SU-DHL-6 (cell line): Measurements from ENCODE around the gene MKX.

ENCODE experiments used
- H2AFZ ChIP-seq: fragments of 200-600 bp; sonication (generic); 2 replicates; pipeline ENCODE4 v1.6.1; 2014; ENCODE audit warnings: low read depth, mild to moderate bottlenecking, moderate library complexity, mixed read lengths, antibody characterized with exemption, low read length; ENCODE audit not compliant: severe bottlenecking
- H3F3A ChIP-seq: fragments of 200-600 bp; shearing (Covaris generic); 2 replicates; pipeline ENCODE4 v1.6.0; 2016; ENCODE audit warnings: antibody characterized with exemption, mild to moderate bottlenecking; ENCODE audit not compliant: insufficient read depth
- H3K27ac ChIP-seq: fragments of 200-600 bp; sonication (generic); 2 replicates; pipeline ENCODE4 v1.5.1; 2016; ENCODE audit warnings: low read depth, mild to moderate bottlenecking, low read length, moderate library complexity, mixed read lengths
- H3K27me3 ChIP-seq: fragments of 200-600 bp; sonication (generic), shearing (Covaris generic); 2 replicates; pipeline ENCODE4 v1.6.0; 2014; ENCODE audit warnings: mild to moderate bottlenecking, low read length
- H3K36me3 ChIP-seq: fragments of 200-600 bp; sonication (generic); 2 replicates; pipeline ENCODE4 v1.6.1; 2014; ENCODE audit warnings: mild to moderate bottlenecking, low read length, mixed read lengths
- H3K4me2 ChIP-seq: fragments of 300-600, 200-600 bp; shearing (Covaris generic), sonication (generic); 2 replicates; pipeline ENCODE4 v1.6.0; 2014; ENCODE audit warnings: low read length, low read depth, mild to moderate bottlenecking; ENCODE audit not compliant: poor library complexity, severe bottlenecking
- H3K4me3 ChIP-seq: fragments of 200-600 bp; sonication (generic); 2 replicates; pipeline ENCODE4 v1.5.1; 2014; ENCODE audit warnings: antibody characterized with exemption, low read length, mild to moderate bottlenecking, mixed read lengths; ENCODE audit not compliant: insufficient read depth, poor library complexity, severe bottlenecking
- H3K79me2 ChIP-seq: fragments of 200-600 bp; sonication (generic); 2 replicates; pipeline ENCODE4 v1.6.1; 2014; ENCODE audit warnings: mild to moderate bottlenecking, low read length, moderate library complexity; ENCODE audit not compliant: insufficient read depth
- H3K9ac ChIP-seq: fragments of 200-600 bp; sonication (generic); 2 replicates; pipeline ENCODE4 v1.7.0; 2014; ENCODE audit warnings: mild to moderate bottlenecking, low read length
- H3K9me2 ChIP-seq: fragments of 200-600 bp; sonication (generic); replicated peaks from 2 replicates; pipeline ENCODE4 v1.6.1; 2014; ENCODE audit warnings: low read length; ENCODE audit not compliant: insufficient read depth
- H3K9me3 ChIP-seq: fragments of 200-600 bp; sonication (generic); 2 replicates; pipeline ENCODE4 v1.6.1; 2014; ENCODE audit warnings: low read length, mixed read lengths; ENCODE audit not compliant: insufficient read depth
- H4K20me1 ChIP-seq: fragments of 200-600 bp; sonication (generic); 2 replicates; pipeline ENCODE4 v1.6.1; 2014; ENCODE audit warnings: low read depth, mild to moderate bottlenecking, antibody characterized with exemption, low read length, moderate library complexity, mixed read lengths
- EZH2phosphoT487 ChIP-seq: fragments of 200-600 bp; sonication (generic), shearing (Covaris generic); conservative IDR thresholded peaks from 2 replicates; pipeline ENCODE4 v1.6.1; 2018; ENCODE audit warnings: mild to moderate bottlenecking, antibody characterized with exemption, low read length, moderate library complexity, mixed read lengths
- TF ChIP-seq, protein P1 (sequence below): fragments of 200-600 bp; sonication (generic); IDR thresholded peaks from one replicate; pipeline ENCODE4 v1.5.1; 2017; ENCODE audit warnings: antibody characterized with exemption, mild to moderate bottlenecking, low read length, moderate library complexity; ENCODE audit not compliant: insufficient read depth, poor library complexity, severe bottlenecking

Gene MKX

DNA sequence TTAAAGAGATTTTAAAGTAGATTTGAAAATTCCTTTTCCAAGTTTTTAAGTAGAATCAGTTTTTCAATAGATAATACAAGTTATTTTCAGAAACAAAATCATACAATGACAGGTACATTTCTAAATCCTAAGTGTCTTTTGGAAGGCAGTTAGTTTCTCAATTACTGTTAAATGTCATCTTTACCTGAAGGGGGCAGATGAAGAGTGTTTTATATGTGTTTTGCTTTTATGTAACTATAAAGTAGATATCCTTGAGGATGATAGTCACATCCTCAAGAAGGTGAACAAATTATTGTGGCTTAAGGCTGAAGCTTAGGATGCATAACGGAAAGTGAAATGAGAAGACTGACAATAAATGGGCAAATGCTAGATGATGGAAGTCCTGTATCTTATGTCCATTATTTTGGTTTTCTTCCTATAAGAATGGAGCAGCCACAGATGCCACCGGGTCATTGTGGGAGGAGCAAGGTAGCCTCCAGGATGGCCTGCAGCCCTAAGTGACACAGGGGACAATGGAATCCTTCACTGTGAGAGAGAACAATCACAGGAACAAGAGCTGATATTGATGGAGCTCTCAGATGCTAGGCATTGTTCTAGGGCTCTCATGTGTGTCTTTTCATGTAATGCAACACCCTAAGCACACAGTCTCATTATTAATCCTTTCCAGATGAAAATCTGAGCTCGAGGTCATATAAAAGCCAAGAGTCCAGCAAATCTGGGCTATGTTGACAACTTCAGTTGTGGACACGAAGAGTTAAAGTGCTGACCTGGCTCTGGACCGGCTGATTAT is 14.1 kb upstream of the MKX start:
- H4K20me1 ChIP-seq = no peaks in the 10 kb centered on the region
- no peak overlapping the region for H3K4me3 ChIP-seq
- TF ChIP-seq EZH2phosphoT487 = no peak
- TF ChIP-seq, protein P1, sequence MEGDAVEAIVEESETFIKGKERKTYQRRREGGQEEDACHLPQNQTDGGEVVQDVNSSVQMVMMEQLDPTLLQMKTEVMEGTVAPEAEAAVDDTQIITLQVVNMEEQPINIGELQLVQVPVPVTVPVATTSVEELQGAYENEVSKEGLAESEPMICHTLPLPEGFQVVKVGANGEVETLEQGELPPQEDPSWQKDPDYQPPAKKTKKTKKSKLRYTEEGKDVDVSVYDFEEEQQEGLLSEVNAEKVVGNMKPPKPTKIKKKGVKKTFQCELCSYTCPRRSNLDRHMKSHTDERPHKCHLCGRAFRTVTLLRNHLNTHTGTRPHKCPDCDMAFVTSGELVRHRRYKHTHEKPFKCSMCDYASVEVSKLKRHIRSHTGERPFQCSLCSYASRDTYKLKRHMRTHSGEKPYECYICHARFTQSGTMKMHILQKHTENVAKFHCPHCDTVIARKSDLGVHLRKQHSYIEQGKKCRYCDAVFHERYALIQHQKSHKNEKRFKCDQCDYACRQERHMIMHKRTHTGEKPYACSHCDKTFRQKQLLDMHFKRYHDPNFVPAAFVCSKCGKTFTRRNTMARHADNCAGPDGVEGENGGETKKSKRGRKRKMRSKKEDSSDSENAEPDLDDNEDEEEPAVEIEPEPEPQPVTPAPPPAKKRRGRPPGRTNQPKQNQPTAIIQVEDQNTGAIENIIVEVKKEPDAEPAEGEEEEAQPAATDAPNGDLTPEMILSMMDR = no peak
- no peaks in the 10 kb centered on the region for H3K27me3 ChIP-seq
- H3K79me2 ChIP-seq = no peaks in the 10 kb centered on the region
- no peaks in the 10 kb centered on the region for H3K9me3 ChIP-seq
- no peaks in the 10 kb centered on the region for H3K36me3 ChIP-seq
- H3K4me2 ChIP-seq = no peak overlapping the region
- no peaks in the 10 kb centered on the region for H3K9me2 ChIP-seq
- no peak overlapping the region for H3K9ac ChIP-seq
- H2AFZ ChIP-seq = no peak overlapping the region
- no peak overlapping the region for H3K27ac ChIP-seq
- no peaks in the 10 kb centered on the region for H3F3A ChIP-seq

DNA sequence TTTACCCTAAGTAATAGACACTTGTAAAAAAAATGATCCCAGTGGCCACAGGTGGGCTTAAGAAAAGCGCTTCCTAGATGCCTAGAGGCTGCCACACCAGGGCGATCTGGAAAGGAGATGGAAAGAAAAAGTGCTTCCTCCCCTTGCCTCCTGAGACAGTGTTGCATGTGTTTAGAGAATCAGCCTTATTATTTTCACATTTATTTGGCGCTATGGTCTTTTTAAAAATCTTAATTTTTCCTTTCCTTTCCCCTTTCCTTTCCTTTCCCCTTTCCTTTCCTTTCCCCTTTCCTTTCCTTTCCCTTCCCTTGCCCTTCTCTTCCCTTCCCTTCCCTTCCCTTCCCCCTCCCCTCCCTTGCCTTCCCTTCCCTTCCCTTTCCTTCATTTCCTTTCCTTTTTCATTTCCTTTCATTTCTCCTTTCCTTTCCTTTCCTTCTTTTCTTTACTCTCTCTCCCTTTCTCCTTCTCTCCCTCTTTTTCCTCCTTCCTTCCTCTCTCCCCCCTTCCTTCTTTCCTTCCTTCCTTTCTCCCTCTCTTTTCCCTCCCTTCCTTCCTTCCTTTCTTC is 7.1 kb upstream of the MKX start:
- Histone ChIP-seq H2AFZ (no peak overlapping the region), H3K4me3 (no peak overlapping the region), H4K20me1 (no peaks in the 10 kb centered on the region), H3K4me2 (no peak overlapping the region), H3K9ac (no peak overlapping the region), H3K79me2 (no peaks in the 10 kb centered on the region), H3K36me3 (no peaks in the 10 kb centered on the region), H3K9me2 (no peaks in the 10 kb centered on the region), H3F3A (no peaks in the 10 kb centered on the region), H3K27me3 (no peaks in the 10 kb centered on the region), H3K9me3 (no peaks in the 10 kb centered on the region), H3K27ac (no peak overlapping the region)
- no peak for TF ChIP-seq EZH2phosphoT487
- TF ChIP-seq, protein P1 = no peak

GRCh38 chr10:27748601-27749000 is 3.0 kb upstream of the MKX start:
- TF ChIP-seq EZH2phosphoT487 = no peak
- TF ChIP-seq, protein P1 = no peak
- Histone ChIP-seq H3K27me3 (no peaks in the 10 kb centered on the region), H3K4me3 (no peak overlapping the region), H3K4me2 (no peak overlapping the region), H2AFZ (no peak overlapping the region), H3K79me2 (no peaks in the 10 kb centered on the region), H3F3A (no peaks in the 10 kb centered on the region), H3K27ac (no peak overlapping the region), H3K36me3 (no peaks in the 10 kb centered on the region), H4K20me1 (no peaks in the 10 kb centered on the region), H3K9me3 (no peaks in the 10 kb centered on the region), H3K9me2 (no peaks in the 10 kb centered on the region), H3K9ac (no peak overlapping the region)
